Activated CD8-positive, alpha-beta T cell treated with anti-CD3 and anti-CD28 coated beads for 36 hours (primary cell): ENCODE results near the gene ISCU. TPM values are rescaled to one million over a fixed set of nuclear protein-coding genes. Genes with fewer than 3 reads are reported as not detected.

Experiments
- ATAC-seq: fragments of 200-7000 bp; cut with Tn5 transposase; one replicate; pipeline ENCODE4 v1.10.0; 2021; ENCODE audit warnings: mild to moderate bottlenecking, moderate library complexity
- CTCF ChIA-PET: fragments of 350-600 bp; sonication (Branson Sonifier 250); formaldehyde crosslinking; loops from one replicate; lab custom pipeline; 2021; ENCODE audit warnings: antibody characterized with exemption; lab: Charles Lee
- POLR2A ChIA-PET: fragments of 350-600 bp; sonication (Branson Sonifier 250); formaldehyde crosslinking; loops from one replicate; lab custom pipeline; 2021; ENCODE audit warnings: antibody characterized with exemption; lab: Charles Lee
- DNase-seq: peaks from one replicate; pipeline ENCODE4 v3.0.0-alpha.2; 2020
- H3K27ac Mint-ChIP-seq: one replicate; pipeline ENCODE4 v1.8.0; 2021; ENCODE audit warnings: mild to moderate bottlenecking, mixed read lengths
- H3K27me3 Mint-ChIP-seq: one replicate; pipeline ENCODE4 v1.8.0; 2021; ENCODE audit warnings: mixed read lengths
- H3K36me3 Mint-ChIP-seq: one replicate; pipeline ENCODE4 v1.8.0; 2021; ENCODE audit warnings: low read depth, mixed read lengths
- H3K4me1 Mint-ChIP-seq: one replicate; pipeline ENCODE4 v1.8.0; 2021; ENCODE audit warnings: low read depth, mixed read lengths
- H3K4me3 Mint-ChIP-seq: one replicate; pipeline ENCODE4 v1.8.0; 2021; ENCODE audit warnings: mild to moderate bottlenecking, moderate library complexity, mixed read lengths
- H3K9me3 Mint-ChIP-seq: one replicate; pipeline ENCODE4 v1.8.0; 2021; ENCODE audit warnings: mixed read lengths
- intact Hi-C: fragments of 100-400 bp; cut with micrococcal nuclease; formaldehyde crosslinking; loops from one replicate; pipeline ENCODE4 v1.10.0; 2022
- total RNA-seq, 2 experiments: library from RNA; stranded (reverse); gene quantifications; one replicate each; pipeline ENCODE4 v1.2.3, GENCODE V29; 2021
- TF ChIP-seq, protein P1 (sequence below): fragments of 200-600 bp; IDR thresholded peaks from one replicate; pipeline ENCODE4 v1.8.0; 2022; ENCODE audit warnings: antibody characterized with exemption, mild to moderate bottlenecking

The ISCU gene
- total RNA-seq, 2 experiments from 2014 or later: 69.4 to 70.5 TPM

GRCh38 chr12:108530161-108530560, 32.2 kb upstream of the ISCU start:
- DNase-seq (no peak), ATAC-seq (no peak)
- H3K27ac Mint-ChIP-seq: no peak overlapping the region
- intact Hi-C loops: no loop called here
- ChIA-PET CTCF (interaction anchor here (0.9 kb wide), 1 partner anchor 18 kb away, joined by 4 read pairs; no protein-coding TSS in a partner anchor), POLR2A (interaction anchor here (0.7 kb wide), 1 partner anchor 16 kb away, joined by 3 read pairs; no protein-coding TSS in a partner anchor)
- TF ChIP-seq, protein P1, sequence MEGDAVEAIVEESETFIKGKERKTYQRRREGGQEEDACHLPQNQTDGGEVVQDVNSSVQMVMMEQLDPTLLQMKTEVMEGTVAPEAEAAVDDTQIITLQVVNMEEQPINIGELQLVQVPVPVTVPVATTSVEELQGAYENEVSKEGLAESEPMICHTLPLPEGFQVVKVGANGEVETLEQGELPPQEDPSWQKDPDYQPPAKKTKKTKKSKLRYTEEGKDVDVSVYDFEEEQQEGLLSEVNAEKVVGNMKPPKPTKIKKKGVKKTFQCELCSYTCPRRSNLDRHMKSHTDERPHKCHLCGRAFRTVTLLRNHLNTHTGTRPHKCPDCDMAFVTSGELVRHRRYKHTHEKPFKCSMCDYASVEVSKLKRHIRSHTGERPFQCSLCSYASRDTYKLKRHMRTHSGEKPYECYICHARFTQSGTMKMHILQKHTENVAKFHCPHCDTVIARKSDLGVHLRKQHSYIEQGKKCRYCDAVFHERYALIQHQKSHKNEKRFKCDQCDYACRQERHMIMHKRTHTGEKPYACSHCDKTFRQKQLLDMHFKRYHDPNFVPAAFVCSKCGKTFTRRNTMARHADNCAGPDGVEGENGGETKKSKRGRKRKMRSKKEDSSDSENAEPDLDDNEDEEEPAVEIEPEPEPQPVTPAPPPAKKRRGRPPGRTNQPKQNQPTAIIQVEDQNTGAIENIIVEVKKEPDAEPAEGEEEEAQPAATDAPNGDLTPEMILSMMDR: no peak
- H3K9me3 Mint-ChIP-seq: no peaks in the 10 kb centered on the region
- peaks cover 6% of the 10 kb centered on the region for H3K4me1 Mint-ChIP-seq
- peaks cover 52% of the 10 kb centered on the region for H3K36me3 Mint-ChIP-seq
- H3K27me3 Mint-ChIP-seq: no peaks in the 10 kb centered on the region
- no peak overlapping the region for H3K4me3 Mint-ChIP-seq

GRCh38 chr12:108531929-108532848, 30.2 kb upstream of the ISCU start:
- DNase-seq: no peak
- peaks cover 52% of the 10 kb centered on the region for H3K36me3 Mint-ChIP-seq

GRCh38 chr12:108538146-108538545, 24.2 kb upstream of the ISCU start:
- TF ChIP-seq, protein P1: no peak
- Mint-ChIP-seq H3K27ac (peak overlapping the region; percentile 57), H3K27me3 (no peaks in the 10 kb centered on the region), H3K4me3 (no peak overlapping the region), H3K36me3 (peaks cover 48% of the 10 kb centered on the region), H3K4me1 (peaks cover 15% of the 10 kb centered on the region), H3K9me3 (no peaks in the 10 kb centered on the region)
- ChIA-PET POLR2A (interaction anchor here (0.8 to 1.0 kb wide), 2 partner anchors 16 to 20 kb away, joined by 3 to 4 read pairs; no protein-coding TSS in a partner anchor), CTCF (interaction anchor here (1.1 kb wide), 1 partner anchor 26 kb away, joined by 4 read pairs; no protein-coding TSS in a partner anchor)
- ATAC-seq (no peak), DNase-seq (no peak)
- intact Hi-C loops: no loop called here

More at GRCh38 chr12:108531929-108532848, 30.2 kb upstream of the ISCU start:
- ChIA-PET CTCF (interaction anchor here (1.4 to 2.3 kb wide), 5 partner anchors 17 to 86 kb away, joined by 3 to 9 read pairs (median 4); no protein-coding TSS in a partner anchor), POLR2A (interaction anchor here (0.6 to 1.6 kb wide), 4 partner anchors 8 to 29 kb away, joined by 3 to 5 read pairs (median 4); partner anchors contain the start of genes FICD and SART3)
- Mint-ChIP-seq H3K27ac (no peak overlapping the region), H3K9me3 (no peaks in the 10 kb centered on the region), H3K4me3 (no peak overlapping the region), H3K27me3 (no peaks in the 10 kb centered on the region), H3K4me1 (peaks cover 3% of the 10 kb centered on the region)
- no peak for ATAC-seq
- intact Hi-C loops: no loop called here
- TF ChIP-seq, protein P1: no peak

DNA sequence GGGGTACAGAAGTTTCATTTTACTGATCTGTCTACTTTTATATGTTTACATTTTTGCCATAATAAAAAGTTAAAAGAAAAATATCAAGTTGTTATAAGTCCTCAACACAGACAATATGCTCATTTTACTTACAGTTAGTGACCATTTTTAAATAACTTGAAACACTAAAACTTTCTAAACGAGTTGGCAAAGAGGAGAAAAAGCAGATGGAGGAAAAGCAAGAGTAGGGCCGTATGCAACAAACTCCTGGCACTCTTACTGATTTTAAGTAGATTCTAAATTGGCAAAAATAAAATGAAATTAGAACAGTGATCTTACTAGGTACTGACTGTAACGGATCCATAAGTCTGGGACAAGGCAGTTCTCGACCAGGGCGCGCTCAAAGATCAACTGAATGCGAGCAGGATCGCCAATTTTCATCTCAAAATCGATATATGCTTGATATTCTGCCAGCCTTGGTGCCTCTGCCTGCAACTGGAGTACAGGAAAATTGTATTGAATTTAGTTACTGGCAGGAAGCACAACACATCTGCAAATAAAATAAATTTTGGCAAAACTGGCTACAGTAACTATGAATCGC, 23.7 kb upstream of the ISCU start:
- DNase-seq (no peak), ATAC-seq (no peak)
- intact Hi-C loops: no loop called here
- CTCF ChIA-PET: no interaction called here
- no peaks in the 10 kb centered on the region for H3K9me3 Mint-ChIP-seq
- peak overlapping the region; percentile 30 for H3K27ac Mint-ChIP-seq
- peaks cover 51% of the 10 kb centered on the region for H3K36me3 Mint-ChIP-seq
- POLR2A ChIA-PET: no interaction called here
- no peak overlapping the region for H3K4me3 Mint-ChIP-seq
- no peaks in the 10 kb centered on the region for H3K27me3 Mint-ChIP-seq
- H3K4me1 Mint-ChIP-seq: peaks cover 15% of the 10 kb centered on the region
- TF ChIP-seq, protein P1: no peak
